ENCODE measurements around the gene PTPRN2.

Gene PTPRN2

GRCh38 chr7:157789094-157789493 lies 798.5 kb downstream of the PTPRN2 start:
- no peak for FAIRE-seq

DNA sequence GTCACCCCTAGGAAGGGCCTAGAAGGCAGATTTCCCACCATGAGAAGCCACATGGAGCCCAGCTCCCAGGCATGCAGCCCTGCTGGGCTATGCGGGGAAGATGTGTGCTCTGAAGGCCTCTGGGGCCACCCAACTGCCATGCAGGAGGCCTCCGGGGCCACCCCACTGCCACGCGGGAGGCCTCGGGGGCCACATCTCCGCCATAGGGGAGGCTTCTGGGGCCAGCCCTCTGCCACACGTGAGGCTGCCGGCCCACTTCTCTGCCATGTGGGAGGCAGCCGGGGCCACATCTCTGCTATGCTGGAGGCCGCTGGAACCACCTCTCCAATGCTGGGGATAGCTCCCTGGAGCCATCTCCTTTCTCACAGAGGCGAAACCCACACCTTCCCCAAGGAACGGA lies 799.0 kb downstream of the PTPRN2 start:
- FAIRE-seq (no peak), DNase-seq (ENCODE audit: insufficient read length, low spot score) (no peak)
- TF ChIP-seq CTCF (IDR thresholded peaks at IDR 0.05; ENCODE audit: insufficient read depth, missing control alignments), result no peak

More at GRCh38 chr7:157789094-157789493, 798.5 kb downstream of the PTPRN2 start:
- no peak for DNase-seq (ENCODE audit: insufficient read length, low spot score)
- no peak for TF ChIP-seq CTCF (IDR thresholded peaks at IDR 0.05; ENCODE audit: insufficient read depth, missing control alignments)

DNA sequence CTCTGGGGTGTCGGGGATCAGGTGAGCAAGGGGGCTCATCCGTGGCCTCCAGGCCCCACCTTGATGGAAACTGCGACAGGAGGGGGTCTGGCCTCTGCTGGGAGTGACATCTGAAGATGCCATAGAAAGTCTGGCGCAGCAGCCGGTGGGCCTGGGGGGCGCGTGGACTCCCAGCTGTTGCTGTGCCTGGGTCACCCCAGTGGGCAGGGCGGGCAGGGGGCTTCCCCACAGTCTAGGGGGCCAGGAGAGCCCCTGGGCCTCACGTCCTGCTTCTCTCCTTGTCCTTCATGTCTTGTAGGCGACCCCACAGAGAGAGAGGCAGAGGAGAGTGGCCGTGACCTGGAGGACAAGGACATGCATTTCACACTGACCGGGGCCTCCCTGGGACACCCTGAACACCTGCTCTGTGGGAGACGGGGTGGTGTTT lies 800.3 kb downstream of the PTPRN2 start:
- FAIRE-seq (no peak), DNase-seq (ENCODE audit: insufficient read length, low spot score) (no peak)
- no peak for TF ChIP-seq CTCF (IDR thresholded peaks at IDR 0.05; ENCODE audit: insufficient read depth, missing control alignments)

GRCh38 chr7:157786375-157787274 lies 801.0 kb downstream of the PTPRN2 start:
- no peak for TF ChIP-seq CTCF (IDR thresholded peaks at IDR 0.05; ENCODE audit: insufficient read depth, missing control alignments)
- DNase-seq (ENCODE audit: insufficient read length, low spot score), result no peak
- no peak for FAIRE-seq

DNA sequence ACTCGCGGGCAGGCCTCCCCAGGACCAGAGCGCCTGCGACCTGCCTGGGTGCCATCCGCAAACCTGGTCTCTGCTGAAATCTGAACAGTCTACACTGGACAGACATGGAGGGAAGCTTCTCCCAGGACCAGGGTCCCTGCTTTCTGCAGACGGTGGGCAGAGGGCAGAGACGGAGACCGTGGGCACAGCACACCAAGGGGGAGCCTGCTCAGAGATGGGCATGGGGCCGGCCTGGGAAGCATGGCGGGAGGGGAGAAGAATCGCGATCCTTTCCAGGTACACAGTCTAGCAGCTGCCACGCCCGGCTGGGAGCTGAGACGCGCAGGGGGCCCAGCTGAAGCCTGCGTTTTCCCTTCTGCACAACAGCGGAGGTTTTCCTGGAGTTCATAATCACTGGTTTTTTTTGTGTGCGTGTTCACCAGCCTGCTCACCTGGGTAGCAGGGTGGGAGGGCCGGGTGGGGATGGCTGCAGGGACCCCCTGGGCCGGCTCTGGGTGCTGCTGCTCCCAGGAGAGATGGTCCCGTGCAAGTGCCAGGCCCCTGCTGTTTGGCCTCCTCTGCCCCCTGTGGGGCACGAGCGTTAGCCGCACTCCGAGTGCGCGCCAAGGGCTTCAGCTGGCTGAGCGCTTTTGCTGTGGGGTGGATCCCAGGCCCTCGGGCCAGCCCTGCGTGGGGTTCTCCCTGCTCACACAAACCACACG lies 802.0 kb downstream of the PTPRN2 start:
- no peak for TF ChIP-seq CTCF (IDR thresholded peaks at IDR 0.05; ENCODE audit: insufficient read depth, missing control alignments)
- no peak for DNase-seq (ENCODE audit: insufficient read length, low spot score)
- FAIRE-seq, result no peak

- FAIRE-seq (no peak), DNase-seq (ENCODE audit: insufficient read length, low spot score) (no peak)
- no peak for TF ChIP-seq CTCF (IDR thresholded peaks at IDR 0.05; ENCODE audit: insufficient read depth, missing control alignments)
Measured at GRCh38 chr7:157784979-157785441, 802.6 kb downstream of the PTPRN2 start.
